ENCODE data around the gene NPL. TPM values are rescaled to one million over a fixed set of nuclear protein-coding genes. Genes with fewer than 3 reads are reported as not detected.

NPL gene
- polyA plus RNA-seq, 1 of the 3 experiments (the other 2 are of a cell fraction) = 1.5 TPM

DNA sequence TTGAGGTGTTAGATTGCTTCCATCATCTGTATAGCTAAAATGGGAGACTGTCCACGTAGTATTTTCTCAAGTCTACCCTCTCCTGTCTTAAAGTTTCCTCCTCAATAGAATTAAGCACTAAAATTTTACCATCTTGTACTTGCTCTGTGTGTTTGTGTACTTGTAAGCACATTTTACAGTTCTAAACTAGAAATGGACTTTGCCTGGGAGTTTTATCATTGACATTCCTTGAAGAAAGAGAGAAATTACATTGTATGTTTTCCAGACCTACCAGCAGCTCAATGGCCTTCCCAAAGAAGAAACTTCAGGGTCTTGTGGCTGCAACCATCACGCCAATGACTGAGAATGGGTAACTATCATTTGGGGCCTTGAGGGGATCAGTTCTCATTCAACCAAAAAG is 4.5 kb downstream of the NPL start:
- Histone ChIP-seq H3K27me3 (ENCODE audit: insufficient read depth) (peaks cover 11% of the 10 kb centered on the region; the same call in 1 of the 2 replicates), H3F3A (replicated peaks; ENCODE audit: insufficient read depth) (no peaks in the 10 kb centered on the region), H3K4me1 (ENCODE audit: control insufficient read depth in 1 of 2, insufficient read depth in 2 of 2, low read depth in 1 of 2, low read length in 1 of 2) (peaks cover 1 to 10% of the 10 kb centered on the region in 2 experiments; a peak in 2 of 4 replicates), H3K9me3 (no peaks in the 10 kb centered on the region), H3K9ac (no peak overlapping the region), H3K36me3 (replicated peaks in 1 of 2; ENCODE audit: control insufficient read depth in 1 of 2, insufficient read depth in 2 of 2, low read length in 1 of 2) (peaks cover 0 to 4% of the 10 kb centered on the region in 2 experiments), H3K4me2 (no peak overlapping the region), H3K4me3 (ENCODE audit: low read depth in 2 of 2, low read length in 1 of 2) (no peak overlapping the region), H3K79me2 (ENCODE audit: insufficient read depth) (no peaks in the 10 kb centered on the region), H3K9me2 (no peaks in the 10 kb centered on the region), H4K20me1 (ENCODE audit: insufficient read depth) (no peaks in the 10 kb centered on the region), H2AFZ (ENCODE audit: low read depth) (no peak overlapping the region), H3K27ac (ENCODE audit: low read depth in 2 of 2, low read length in 1 of 2) (no peak overlapping the region)
- WGBS (ENCODE audit: low lambda C conversion rate) = 62% methylated on average over 2 of the region's 2 CpGs
- no peak for TF ChIP-seq EZH2phosphoT487 (IDR thresholded peaks at IDR 0.05; ENCODE audit: borderline replicate concordance, low read depth)
- no peak for TF ChIP-seq POLR2AphosphoS5 (IDR thresholded peaks at IDR 0.05; ENCODE audit: low read depth, low read length)
- no peak for TF ChIP-seq RAD21 (IDR thresholded peaks at IDR 0.05; ENCODE audit: low read length)
- TF ChIP-seq, protein P1, sequence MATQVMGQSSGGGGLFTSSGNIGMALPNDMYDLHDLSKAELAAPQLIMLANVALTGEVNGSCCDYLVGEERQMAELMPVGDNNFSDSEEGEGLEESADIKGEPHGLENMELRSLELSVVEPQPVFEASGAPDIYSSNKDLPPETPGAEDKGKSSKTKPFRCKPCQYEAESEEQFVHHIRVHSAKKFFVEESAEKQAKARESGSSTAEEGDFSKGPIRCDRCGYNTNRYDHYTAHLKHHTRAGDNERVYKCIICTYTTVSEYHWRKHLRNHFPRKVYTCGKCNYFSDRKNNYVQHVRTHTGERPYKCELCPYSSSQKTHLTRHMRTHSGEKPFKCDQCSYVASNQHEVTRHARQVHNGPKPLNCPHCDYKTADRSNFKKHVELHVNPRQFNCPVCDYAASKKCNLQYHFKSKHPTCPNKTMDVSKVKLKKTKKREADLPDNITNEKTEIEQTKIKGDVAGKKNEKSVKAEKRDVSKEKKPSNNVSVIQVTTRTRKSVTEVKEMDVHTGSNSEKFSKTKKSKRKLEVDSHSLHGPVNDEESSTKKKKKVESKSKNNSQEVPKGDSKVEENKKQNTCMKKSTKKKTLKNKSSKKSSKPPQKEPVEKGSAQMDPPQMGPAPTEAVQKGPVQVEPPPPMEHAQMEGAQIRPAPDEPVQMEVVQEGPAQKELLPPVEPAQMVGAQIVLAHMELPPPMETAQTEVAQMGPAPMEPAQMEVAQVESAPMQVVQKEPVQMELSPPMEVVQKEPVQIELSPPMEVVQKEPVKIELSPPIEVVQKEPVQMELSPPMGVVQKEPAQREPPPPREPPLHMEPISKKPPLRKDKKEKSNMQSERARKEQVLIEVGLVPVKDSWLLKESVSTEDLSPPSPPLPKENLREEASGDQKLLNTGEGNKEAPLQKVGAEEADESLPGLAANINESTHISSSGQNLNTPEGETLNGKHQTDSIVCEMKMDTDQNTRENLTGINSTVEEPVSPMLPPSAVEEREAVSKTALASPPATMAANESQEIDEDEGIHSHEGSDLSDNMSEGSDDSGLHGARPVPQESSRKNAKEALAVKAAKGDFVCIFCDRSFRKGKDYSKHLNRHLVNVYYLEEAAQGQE (IDR thresholded peaks at IDR 0.05; ENCODE audit: low read depth, low read length) = no peak
- no peak for TF ChIP-seq FOSL2 (IDR thresholded peaks at IDR 0.05; ENCODE audit: borderline replicate concordance, low read depth)
- TF ChIP-seq SIN3A (IDR thresholded peaks at IDR 0.05; ENCODE audit: borderline replicate concordance, low read depth, low read length) = no peak
- no peak for TF ChIP-seq TAF1 (IDR thresholded peaks at IDR 0.05; ENCODE audit: borderline replicate concordance, low read depth, low read length)
- ChIA-PET POLR2A (no interaction called here), CTCF (interaction anchor here (2.3 kb wide), 1 partner anchor 199 kb away, joined by 7 read pairs; no protein-coding TSS in a partner anchor)
- DNase-seq = no peak

GRCh38 chr1:182794676-182795201 is 5.2 kb downstream of the NPL start:
- Histone ChIP-seq H3K27ac (ENCODE audit: low read depth in 2 of 2, low read length in 1 of 2) (no peak overlapping the region), H3K9me2 (no peaks in the 10 kb centered on the region), H4K20me1 (ENCODE audit: insufficient read depth) (no peaks in the 10 kb centered on the region), H2AFZ (ENCODE audit: low read depth) (no peak overlapping the region), H3K79me2 (ENCODE audit: insufficient read depth) (no peaks in the 10 kb centered on the region), H3K9ac (no peak overlapping the region), H3K9me3 (no peaks in the 10 kb centered on the region), H3K4me1 (ENCODE audit: control insufficient read depth in 1 of 2, insufficient read depth in 2 of 2, low read depth in 1 of 2, low read length in 1 of 2) (peaks cover 0 to 7% of the 10 kb centered on the region in 2 experiments; a peak in 2 of 4 replicates), H3K36me3 (replicated peaks in 1 of 2; ENCODE audit: control insufficient read depth in 1 of 2, insufficient read depth in 2 of 2, low read length in 1 of 2) (peaks cover 0 to 4% of the 10 kb centered on the region in 2 experiments), H3K4me3 (ENCODE audit: low read depth in 2 of 2, low read length in 1 of 2) (no peak overlapping the region), H3K4me2 (no peak overlapping the region), H3F3A (replicated peaks; ENCODE audit: insufficient read depth) (no peaks in the 10 kb centered on the region), H3K27me3 (ENCODE audit: insufficient read depth) (peaks cover 5% of the 10 kb centered on the region; the same call in 1 of the 2 replicates)
- no peak for TF ChIP-seq GATA2 (CRISPR knock-in tag; IDR thresholded peaks at IDR 0.05)
- DNase-seq = no peak
- CTCF ChIA-PET = interaction anchor here (2.3 kb wide), 1 partner anchor 199 kb away, joined by 7 read pairs; no protein-coding TSS in a partner anchor
- POLR2A ChIA-PET = no interaction called here
- WGBS (ENCODE audit: low lambda C conversion rate) = 82% methylated on average over 3 of the region's 3 CpGs
